WTC11 (cell line): Measurements from ENCODE around the gene LATS2. TPM values are rescaled to one million over a fixed set of nuclear protein-coding genes. Genes with fewer than 3 reads are reported as not detected.
A peak's percentile ranks its signal among the peaks of the same experiment; 100 is the strongest.

Experiments used
- ATAC-seq: fragments of 200-7000 bp; cut with Tn5 transposase; 2 replicates; pipeline ENCODE4 v1.10.0; 2021; ENCODE audit warnings: mild to moderate bottlenecking, moderate library complexity
- CTCF ChIA-PET: fragments of 300-600 bp; sonication (Branson Sonifier 250); formaldehyde crosslinking; loops from one replicate; lab custom pipeline; 2021; ENCODE audit warnings: antibody characterized with exemption; lab: Charles Lee
- POLR2A ChIA-PET: fragments of 350-600 bp; sonication (Branson Sonifier 250); formaldehyde crosslinking; loops from one replicate; lab custom pipeline; 2021; ENCODE audit warnings: antibody characterized with exemption; lab: Charles Lee
- DNase-seq: peaks from one replicate; pipeline ENCODE4 v3.0.0; 2021; ENCODE audit warnings: low spot score
- H3K27ac Mint-ChIP-seq: 2 replicates; pipeline ENCODE4 v1.8.0; 2021; ENCODE audit warnings: mixed read lengths
- H3K27me3 Mint-ChIP-seq: 2 replicates; pipeline ENCODE4 v1.8.0; 2021; ENCODE audit warnings: low read depth, mild to moderate bottlenecking, moderate library complexity, mixed read lengths
- H3K36me3 Mint-ChIP-seq: 2 replicates; pipeline ENCODE4 v1.8.0; 2021; ENCODE audit warnings: mixed read lengths
- H3K4me1 Mint-ChIP-seq: 2 replicates; pipeline ENCODE4 v1.8.0; 2022; ENCODE audit warnings: mixed read lengths
- H3K4me3 Mint-ChIP-seq: 2 replicates; pipeline ENCODE4 v1.8.0; 2021; ENCODE audit warnings: mild to moderate bottlenecking, moderate library complexity, mixed read lengths
- H3K9me3 Mint-ChIP-seq: 2 replicates; pipeline ENCODE4 v1.8.0; 2021; ENCODE audit warnings: mixed read lengths
- ATF1 ChIP-seq: sonication (generic); formaldehyde crosslinking; IDR thresholded peaks from 2 replicates; pipeline ENCODE4 v1.8.1; 2023; ENCODE audit warnings: mild to moderate bottlenecking, moderate library complexity, missing genetic modification reagents
- ESRRA ChIP-seq: sonication (generic); formaldehyde crosslinking; IDR thresholded peaks from 2 replicates; pipeline ENCODE4 v1.8.1; 2022; ENCODE audit warnings: mild to moderate bottlenecking, missing genetic modification reagents, borderline replicate concordance
- ETV6 ChIP-seq: sonication (generic); formaldehyde crosslinking; IDR thresholded peaks from 2 replicates; pipeline ENCODE4 v1.8.1; 2022; ENCODE audit warnings: mild to moderate bottlenecking, missing genetic modification reagents
- FOXK1 ChIP-seq: sonication (generic); formaldehyde crosslinking; IDR thresholded peaks from 2 replicates; pipeline ENCODE4 v1.8.0; 2022; ENCODE audit warnings: mild to moderate bottlenecking, moderate library complexity, missing genetic modification reagents
- FOXP1 ChIP-seq: sonication (generic); formaldehyde crosslinking; IDR thresholded peaks from 2 replicates; pipeline ENCODE4 v1.8.0; 2022; ENCODE audit warnings: missing genetic modification reagents, mild to moderate bottlenecking, moderate library complexity, borderline replicate concordance
- MYBL2 ChIP-seq: sonication (generic); formaldehyde crosslinking; IDR thresholded peaks from 2 replicates; pipeline ENCODE4 v1.8.1; 2023; ENCODE audit warnings: mild to moderate bottlenecking, moderate library complexity, missing genetic modification reagents
- NFATC4 ChIP-seq: fragments of 250-450 bp; sonication (Bioruptor Pico); IDR thresholded peaks from 2 replicates; pipeline ENCODE4 v1.9.0; 2021; ENCODE audit warnings: mild to moderate bottlenecking
- NR1H2 ChIP-seq: sonication (generic); formaldehyde crosslinking; IDR thresholded peaks from 2 replicates; pipeline ENCODE4 v1.9.0; 2021; ENCODE audit warnings: mild to moderate bottlenecking, moderate library complexity, missing genetic modification reagents
- OVOL2 ChIP-seq: fragments of 250-450 bp; sonication (Bioruptor Pico); IDR thresholded peaks from 2 replicates; pipeline ENCODE4 v1.9.0; 2021; ENCODE audit warnings: mild to moderate bottlenecking, borderline replicate concordance
- RELA ChIP-seq: sonication (generic); formaldehyde crosslinking; IDR thresholded peaks from 2 replicates; pipeline ENCODE4 v1.8.1; 2022; ENCODE audit warnings: missing genetic modification reagents, mild to moderate bottlenecking, borderline replicate concordance
- SMAD4 ChIP-seq: sonication (generic); formaldehyde crosslinking; IDR thresholded peaks from 2 replicates; pipeline ENCODE4 v1.8.0; 2022; ENCODE audit warnings: mild to moderate bottlenecking, missing genetic modification reagents
- SP1 ChIP-seq: sonication (generic); formaldehyde crosslinking; conservative IDR thresholded peaks from 2 replicates; pipeline ENCODE4 v1.8.1; 2022; ENCODE audit warnings: missing genetic modification reagents
- TEAD1 ChIP-seq: sonication (generic); formaldehyde crosslinking; IDR thresholded peaks from 2 replicates; pipeline ENCODE4 v1.8.0; 2022; ENCODE audit warnings: mild to moderate bottlenecking, missing genetic modification reagents
- ZNF121 ChIP-seq: sonication (generic); formaldehyde crosslinking; IDR thresholded peaks from 2 replicates; pipeline ENCODE4 v1.8.0; 2023; ENCODE audit warnings: missing genetic modification reagents
- ZNF423 ChIP-seq: fragments of 250-450 bp; sonication (Bioruptor Pico); IDR thresholded peaks from 2 replicates; pipeline ENCODE4 v2.1.2; 2022; ENCODE audit warnings: mild to moderate bottlenecking, moderate library complexity
- total RNA-seq: library from RNA; stranded (reverse); gene quantifications from 3 replicates; pipeline ENCODE4 v1.2.3, GENCODE V29; 2021
- TF ChIP-seq, protein P1 (sequence below): sonication (generic); formaldehyde crosslinking; IDR thresholded peaks from 2 replicates; pipeline ENCODE4 v1.8.0; 2022; ENCODE audit warnings: mild to moderate bottlenecking, missing genetic modification reagents
- TF ChIP-seq, protein P2 (sequence below): fragments of 250-450 bp; sonication (Bioruptor Pico); IDR thresholded peaks from 2 replicates; pipeline ENCODE4 v1.8.0; 2021; ENCODE audit warnings: mild to moderate bottlenecking
- TF ChIP-seq, protein P3 (sequence below): sonication (generic); formaldehyde crosslinking; IDR thresholded peaks from 2 replicates; pipeline ENCODE4 v1.8.1; 2023; ENCODE audit warnings: mild to moderate bottlenecking, moderate library complexity, missing genetic modification reagents
- TF ChIP-seq, protein P4 (sequence below): fragments of 250-450 bp; sonication (Bioruptor Pico); IDR thresholded peaks from 2 replicates; pipeline ENCODE4 v1.9.0; 2021; ENCODE audit warnings: mild to moderate bottlenecking
- TF ChIP-seq, protein P5 (sequence below): sonication (generic); formaldehyde crosslinking; IDR thresholded peaks from 2 replicates; pipeline ENCODE4 v1.8.0; 2022; ENCODE audit warnings: mild to moderate bottlenecking, missing genetic modification reagents
- TF ChIP-seq, protein P6 (sequence below): fragments of 250-450 bp; sonication (Bioruptor Pico); conservative IDR thresholded peaks from 2 replicates; pipeline ENCODE4 v1.9.0; 2021; ENCODE audit warnings: mild to moderate bottlenecking

Gene LATS2
- total RNA-seq, 1 experiment from 2014 or later: 28.9 TPM

DNA sequence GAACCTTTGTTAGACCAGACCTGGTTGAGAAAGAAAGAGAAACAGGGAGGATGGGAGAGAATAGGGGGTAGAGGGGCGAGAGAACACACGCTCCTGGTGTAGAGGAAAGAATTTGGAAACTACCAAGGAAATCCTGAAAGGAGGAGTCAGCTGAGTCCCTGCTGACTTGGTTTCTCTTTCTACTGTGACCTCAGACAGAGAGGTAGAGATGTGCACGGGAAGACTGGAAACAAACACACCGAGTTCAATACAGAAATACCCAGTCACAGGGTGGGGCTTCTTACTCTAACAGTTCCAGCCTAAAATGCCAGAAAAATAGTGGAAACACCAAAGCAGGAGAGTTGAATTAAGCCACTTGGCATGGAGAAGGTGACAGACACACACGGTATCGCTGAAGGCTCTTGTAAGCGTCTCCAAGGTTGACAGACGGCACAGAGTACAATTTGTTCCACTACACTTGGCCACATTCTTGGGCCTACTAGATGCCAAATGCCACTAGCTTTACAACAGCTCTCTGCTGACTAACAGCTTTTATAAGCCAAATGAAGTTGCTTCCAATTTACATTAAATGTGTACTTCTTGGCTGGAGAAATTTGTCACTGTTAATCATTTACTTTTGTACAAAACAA is 28.1 kb downstream of the LATS2 start (continued):
- TF ChIP-seq, protein P1, sequence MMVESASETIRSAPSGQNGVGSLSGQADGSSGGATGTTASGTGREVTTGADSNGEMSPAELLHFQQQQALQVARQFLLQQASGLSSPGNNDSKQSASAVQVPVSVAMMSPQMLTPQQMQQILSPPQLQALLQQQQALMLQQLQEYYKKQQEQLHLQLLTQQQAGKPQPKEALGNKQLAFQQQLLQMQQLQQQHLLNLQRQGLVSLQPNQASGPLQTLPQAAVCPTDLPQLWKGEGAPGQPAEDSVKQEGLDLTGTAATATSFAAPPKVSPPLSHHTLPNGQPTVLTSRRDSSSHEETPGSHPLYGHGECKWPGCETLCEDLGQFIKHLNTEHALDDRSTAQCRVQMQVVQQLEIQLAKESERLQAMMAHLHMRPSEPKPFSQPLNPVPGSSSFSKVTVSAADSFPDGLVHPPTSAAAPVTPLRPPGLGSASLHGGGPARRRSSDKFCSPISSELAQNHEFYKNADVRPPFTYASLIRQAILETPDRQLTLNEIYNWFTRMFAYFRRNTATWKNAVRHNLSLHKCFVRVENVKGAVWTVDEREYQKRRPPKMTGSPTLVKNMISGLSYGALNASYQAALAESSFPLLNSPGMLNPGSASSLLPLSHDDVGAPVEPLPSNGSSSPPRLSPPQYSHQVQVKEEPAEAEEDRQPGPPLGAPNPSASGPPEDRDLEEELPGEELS (CRISPR knock-in tag): no peak

DNA sequence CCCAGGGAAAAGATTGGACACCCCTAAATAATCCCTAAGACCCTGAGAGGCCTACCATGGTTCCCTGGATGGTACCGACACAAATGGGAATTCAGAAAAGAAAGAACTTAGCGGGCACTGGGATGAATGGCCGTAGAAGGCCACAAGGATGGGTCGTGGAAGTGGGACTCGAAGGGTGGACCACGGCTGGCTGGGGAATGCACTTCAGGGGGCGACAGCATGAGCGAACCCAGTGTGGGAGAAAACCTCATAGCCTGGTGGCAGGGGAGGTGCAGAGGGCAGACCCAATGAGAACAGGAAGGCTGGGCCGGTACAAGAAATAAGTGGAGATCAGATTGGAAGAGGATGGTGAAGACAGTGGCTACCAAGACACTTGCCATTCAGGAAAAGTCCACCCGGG is 28.7 kb downstream of the LATS2 start:
- peaks cover 5% of the 10 kb centered on the region for H3K36me3 Mint-ChIP-seq
- TF ChIP-seq SMAD4 (CRISPR knock-in tag) (no peak), NFATC4 (CRISPR knock-in tag) (no peak), ZNF423 (CRISPR knock-in tag) (no peak), ZNF121 (no peak), ETV6 (CRISPR knock-in tag) (no peak), NR1H2 (CRISPR knock-in tag) (no peak), MYBL2 (CRISPR knock-in tag) (no peak), SP1 (CRISPR knock-in tag) (no peak), ATF1 (CRISPR knock-in tag) (no peak), ESRRA (CRISPR knock-in tag) (no peak), OVOL2 (CRISPR knock-in tag) (no peak), TEAD1 (CRISPR knock-in tag) (no peak), FOXK1 (CRISPR knock-in tag) (no peak), FOXP1 (no peak), RELA (CRISPR knock-in tag) (no peak)
- TF ChIP-seq, protein P2, sequence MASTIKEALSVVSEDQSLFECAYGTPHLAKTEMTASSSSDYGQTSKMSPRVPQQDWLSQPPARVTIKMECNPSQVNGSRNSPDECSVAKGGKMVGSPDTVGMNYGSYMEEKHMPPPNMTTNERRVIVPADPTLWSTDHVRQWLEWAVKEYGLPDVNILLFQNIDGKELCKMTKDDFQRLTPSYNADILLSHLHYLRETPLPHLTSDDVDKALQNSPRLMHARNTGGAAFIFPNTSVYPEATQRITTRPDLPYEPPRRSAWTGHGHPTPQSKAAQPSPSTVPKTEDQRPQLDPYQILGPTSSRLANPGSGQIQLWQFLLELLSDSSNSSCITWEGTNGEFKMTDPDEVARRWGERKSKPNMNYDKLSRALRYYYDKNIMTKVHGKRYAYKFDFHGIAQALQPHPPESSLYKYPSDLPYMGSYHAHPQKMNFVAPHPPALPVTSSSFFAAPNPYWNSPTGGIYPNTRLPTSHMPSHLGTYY (CRISPR knock-in tag): no peak
- TF ChIP-seq, protein P3, sequence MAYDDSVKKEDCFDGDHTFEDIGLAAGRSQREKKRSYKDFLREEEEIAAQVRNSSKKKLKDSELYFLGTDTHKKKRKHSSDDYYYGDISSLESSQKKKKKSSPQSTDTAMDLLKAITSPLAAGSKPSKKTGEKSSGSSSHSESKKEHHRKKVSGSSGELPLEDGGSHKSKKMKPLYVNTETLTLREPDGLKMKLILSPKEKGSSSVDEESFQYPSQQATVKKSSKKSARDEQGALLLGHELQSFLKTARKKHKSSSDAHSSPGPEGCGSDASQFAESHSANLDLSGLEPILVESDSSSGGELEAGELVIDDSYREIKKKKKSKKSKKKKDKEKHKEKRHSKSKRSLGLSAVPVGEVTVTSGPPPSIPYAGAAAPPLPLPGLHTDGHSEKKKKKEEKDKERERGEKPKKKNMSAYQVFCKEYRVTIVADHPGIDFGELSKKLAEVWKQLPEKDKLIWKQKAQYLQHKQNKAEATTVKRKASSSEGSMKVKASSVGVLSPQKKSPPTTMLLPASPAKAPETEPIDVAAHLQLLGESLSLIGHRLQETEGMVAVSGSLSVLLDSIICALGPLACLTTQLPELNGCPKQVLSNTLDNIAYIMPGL (CRISPR knock-in tag): no peak
- TF ChIP-seq, protein P4, sequence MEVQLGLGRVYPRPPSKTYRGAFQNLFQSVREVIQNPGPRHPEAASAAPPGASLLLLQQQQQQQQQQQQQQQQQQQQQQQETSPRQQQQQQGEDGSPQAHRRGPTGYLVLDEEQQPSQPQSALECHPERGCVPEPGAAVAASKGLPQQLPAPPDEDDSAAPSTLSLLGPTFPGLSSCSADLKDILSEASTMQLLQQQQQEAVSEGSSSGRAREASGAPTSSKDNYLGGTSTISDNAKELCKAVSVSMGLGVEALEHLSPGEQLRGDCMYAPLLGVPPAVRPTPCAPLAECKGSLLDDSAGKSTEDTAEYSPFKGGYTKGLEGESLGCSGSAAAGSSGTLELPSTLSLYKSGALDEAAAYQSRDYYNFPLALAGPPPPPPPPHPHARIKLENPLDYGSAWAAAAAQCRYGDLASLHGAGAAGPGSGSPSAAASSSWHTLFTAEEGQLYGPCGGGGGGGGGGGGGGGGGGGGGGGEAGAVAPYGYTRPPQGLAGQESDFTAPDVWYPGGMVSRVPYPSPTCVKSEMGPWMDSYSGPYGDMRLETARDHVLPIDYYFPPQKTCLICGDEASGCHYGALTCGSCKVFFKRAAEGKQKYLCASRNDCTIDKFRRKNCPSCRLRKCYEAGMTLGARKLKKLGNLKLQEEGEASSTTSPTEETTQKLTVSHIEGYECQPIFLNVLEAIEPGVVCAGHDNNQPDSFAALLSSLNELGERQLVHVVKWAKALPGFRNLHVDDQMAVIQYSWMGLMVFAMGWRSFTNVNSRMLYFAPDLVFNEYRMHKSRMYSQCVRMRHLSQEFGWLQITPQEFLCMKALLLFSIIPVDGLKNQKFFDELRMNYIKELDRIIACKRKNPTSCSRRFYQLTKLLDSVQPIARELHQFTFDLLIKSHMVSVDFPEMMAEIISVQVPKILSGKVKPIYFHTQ (CRISPR knock-in tag): no peak
- TF ChIP-seq, protein P5, sequence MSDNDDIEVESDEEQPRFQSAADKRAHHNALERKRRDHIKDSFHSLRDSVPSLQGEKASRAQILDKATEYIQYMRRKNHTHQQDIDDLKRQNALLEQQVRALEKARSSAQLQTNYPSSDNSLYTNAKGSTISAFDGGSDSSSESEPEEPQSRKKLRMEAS (CRISPR knock-in tag): no peak
- TF ChIP-seq, protein P6, sequence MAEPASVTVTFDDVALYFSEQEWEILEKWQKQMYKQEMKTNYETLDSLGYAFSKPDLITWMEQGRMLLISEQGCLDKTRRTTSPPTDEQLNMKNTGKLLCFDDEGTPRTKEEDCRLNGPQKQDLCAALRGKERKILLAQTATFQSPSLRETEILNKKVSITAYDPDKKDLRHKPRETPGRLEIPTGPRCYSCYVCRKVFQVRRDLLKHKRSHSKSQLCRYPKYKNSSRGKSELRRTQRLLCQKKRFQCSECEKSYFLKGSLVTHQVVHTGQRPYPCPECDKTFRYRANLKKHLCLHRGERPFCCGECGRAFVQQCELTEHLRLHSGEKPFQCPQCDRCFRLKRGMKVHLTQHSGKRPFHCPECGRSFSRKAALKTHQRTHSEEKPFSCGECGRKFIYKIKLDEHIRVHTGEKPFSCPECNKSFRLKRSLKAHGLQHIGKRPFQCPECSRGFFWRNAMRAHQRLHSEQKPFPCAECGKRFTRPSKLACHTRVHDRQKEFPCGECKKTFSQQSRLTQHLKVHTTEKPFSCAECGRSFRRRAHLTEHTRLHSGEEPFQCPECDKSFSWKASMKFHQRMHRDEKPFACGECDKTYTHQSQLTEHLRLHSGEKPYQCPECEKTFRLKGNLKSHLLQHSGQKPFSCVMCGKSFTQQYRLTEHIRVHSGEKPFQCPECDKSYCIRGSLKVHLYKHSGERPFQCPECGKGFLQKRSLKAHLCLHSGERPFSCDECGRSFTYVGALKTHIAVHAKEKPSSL: no peak
- DNase-seq (no peak), ATAC-seq (no peak)
- no peaks in the 10 kb centered on the region for H3K27me3 Mint-ChIP-seq
- H3K9me3 Mint-ChIP-seq: peaks cover 4% of the 10 kb centered on the region; the same call in 1 of the 2 replicates
- ChIA-PET POLR2A (no interaction called here), CTCF (no interaction called here)
- peak overlapping the region; percentile 35 for H3K27ac Mint-ChIP-seq
- no peak overlapping the region for H3K4me3 Mint-ChIP-seq
- H3K4me1 Mint-ChIP-seq: peaks cover 34% of the 10 kb centered on the region
